ENCODE measurements around the gene CHST2. TPM values are rescaled to one million over a fixed set of nuclear protein-coding genes. Genes with fewer than 3 reads are reported as not detected.

The CHST2 gene
- total and polyA plus RNA-seq, 4 experiments from 2014 or later = 0.71 to 2.9 (median 1.1) TPM

GRCh38 chr3:143123353-143123984 lies 3.9 kb downstream of the CHST2 start:
- peaks cover 19% of the 10 kb centered on the region for H3K4me1 ChIP-seq (ENCODE audit: insufficient read depth, low read length)
- no peak overlapping the region for H3K4me3 ChIP-seq (ENCODE audit: low read length in 2 of 2)
- H3K4me1 Mint-ChIP-seq = peaks cover 13 to 35% (median 19%) of the 10 kb centered on the region in 4 donors
- ChIA-PET POLR2A (ENCODE audit: partially characterized antibody) (no interaction called here), CTCF (ENCODE audit: partially characterized antibody) (interaction anchor here (1.5 kb wide), 1 partner anchor 11 kb away, joined by 4 read pairs; no protein-coding TSS in a partner anchor)
- H3K9me3 ChIP-seq (ENCODE audit: control insufficient read depth in 1 of 2, low read length in 2 of 2) = no peaks in the 10 kb centered on the region
- H3K27me3 ChIP-seq (ENCODE audit: insufficient read depth, low read length) = no peaks in the 10 kb centered on the region
- H3K27me3 Mint-ChIP-seq = peaks cover 0 to 14% of the 10 kb centered on the region in 2 donors
- H3K4me3 Mint-ChIP-seq = peak overlapping the region in 4 of 8 donors; percentile 2 to 46 (median 26)
- no peak overlapping the region for H3K27ac ChIP-seq (ENCODE audit: low read depth, low read length)
- H3K9me3 Mint-ChIP-seq = peaks cover 0 to 2% (median 0%) of the 10 kb centered on the region in 8 donors
- H3K36me3 ChIP-seq (ENCODE audit: insufficient read depth, low read length) = no peaks in the 10 kb centered on the region
- no peak for DNase-seq
- H3K27ac Mint-ChIP-seq = no peak overlapping the region
- H3K36me3 Mint-ChIP-seq = peaks cover 0 to 3% of the 10 kb centered on the region in 2 donors
- intact Hi-C loops (cut with micrococcal nuclease) = no loop called here

- Mint-ChIP-seq H3K4me1 (peaks cover 10 to 28% (median 14%) of the 10 kb centered on the region in 4 donors), H3K9me3 (peaks cover 0 to 3% (median 0%) of the 10 kb centered on the region in 8 donors), H3K27me3 (peaks cover 0 to 12% of the 10 kb centered on the region in 2 donors), H3K36me3 (no peaks in the 10 kb centered on the region), H3K27ac (peak overlapping the region in 1 of 7 donors; percentile 0), H3K4me3 (no peak overlapping the region)
- H3K4me1 ChIP-seq (ENCODE audit: insufficient read depth, low read length) = peaks cover 15% of the 10 kb centered on the region
- POLR2A ChIA-PET (ENCODE audit: partially characterized antibody) = no interaction called here
- H3K9me3 ChIP-seq (ENCODE audit: control insufficient read depth in 1 of 2, low read length in 2 of 2) = no peaks in the 10 kb centered on the region
- H3K27ac ChIP-seq (ENCODE audit: low read depth, low read length) = no peak overlapping the region
- H3K4me3 ChIP-seq (ENCODE audit: low read length in 2 of 2) = no peak overlapping the region
- no peaks in the 10 kb centered on the region for H3K27me3 ChIP-seq (ENCODE audit: insufficient read depth, low read length)
- intact Hi-C loops (cut with micrococcal nuclease) = no loop called here
- no peaks in the 10 kb centered on the region for H3K36me3 ChIP-seq (ENCODE audit: insufficient read depth, low read length)
- CTCF ChIA-PET (ENCODE audit: partially characterized antibody) = interaction anchor here (1.5 kb wide), 1 partner anchor 9 kb away, joined by 4 read pairs; no protein-coding TSS in a partner anchor
- no peak for DNase-seq
Observed at GRCh38 chr3:143124601-143125520, 5.3 kb downstream of the CHST2 start.

GRCh38 chr3:143127801-143128200 lies 8.2 kb downstream of the CHST2 start:
- intact Hi-C loops (cut with micrococcal nuclease) = no loop called here
- Mint-ChIP-seq H3K4me3 (no peak overlapping the region), H3K4me1 (peaks cover 6 to 12% (median 9%) of the 10 kb centered on the region in 4 donors), H3K27ac (no peak overlapping the region), H3K36me3 (no peaks in the 10 kb centered on the region), H3K9me3 (peaks cover 0 to 3% (median 0%) of the 10 kb centered on the region in 8 donors), H3K27me3 (peaks cover 0 to 9% of the 10 kb centered on the region in 2 donors)
- CTCF ChIA-PET (ENCODE audit: partially characterized antibody) = no interaction called here
- H3K4me3 ChIP-seq (ENCODE audit: low read length in 2 of 2) = no peak overlapping the region
- POLR2A ChIA-PET (ENCODE audit: partially characterized antibody) = no interaction called here
- no peak for DNase-seq
- no peaks in the 10 kb centered on the region for H3K9me3 ChIP-seq (ENCODE audit: control insufficient read depth in 1 of 2, low read length in 2 of 2)
- H3K27ac ChIP-seq (ENCODE audit: low read depth, low read length) = no peak overlapping the region
- no peaks in the 10 kb centered on the region for H3K27me3 ChIP-seq (ENCODE audit: insufficient read depth, low read length)
- H3K4me1 ChIP-seq (ENCODE audit: insufficient read depth, low read length) = peaks cover 8% of the 10 kb centered on the region
- H3K36me3 ChIP-seq (ENCODE audit: insufficient read depth, low read length) = no peaks in the 10 kb centered on the region

- intact Hi-C loops (cut with micrococcal nuclease) = no loop called here
- Mint-ChIP-seq H3K4me3 (no peak overlapping the region), H3K27me3 (peaks cover 0 to 9% of the 10 kb centered on the region in 2 donors), H3K27ac (no peak overlapping the region), H3K9me3 (peaks cover 0 to 3% (median 0%) of the 10 kb centered on the region in 8 donors), H3K36me3 (no peaks in the 10 kb centered on the region), H3K4me1 (peaks cover under 1 to 6% (median 5%) of the 10 kb centered on the region in 4 donors)
- Histone ChIP-seq H3K27ac (ENCODE audit: low read depth, low read length) (no peak overlapping the region), H3K4me1 (ENCODE audit: insufficient read depth, low read length) (peaks cover 6% of the 10 kb centered on the region), H3K4me3 (ENCODE audit: low read length in 2 of 2) (no peak overlapping the region), H3K27me3 (ENCODE audit: insufficient read depth, low read length) (no peaks in the 10 kb centered on the region), H3K36me3 (ENCODE audit: insufficient read depth, low read length) (no peaks in the 10 kb centered on the region), H3K9me3 (ENCODE audit: control insufficient read depth in 1 of 2, low read length in 2 of 2) (no peaks in the 10 kb centered on the region)
- ChIA-PET CTCF (ENCODE audit: partially characterized antibody) (no interaction called here), POLR2A (ENCODE audit: partially characterized antibody) (no interaction called here)
- DNase-seq = no peak
Observed at GRCh38 chr3:143128227-143128955, 8.8 kb downstream of the CHST2 start.

DNA sequence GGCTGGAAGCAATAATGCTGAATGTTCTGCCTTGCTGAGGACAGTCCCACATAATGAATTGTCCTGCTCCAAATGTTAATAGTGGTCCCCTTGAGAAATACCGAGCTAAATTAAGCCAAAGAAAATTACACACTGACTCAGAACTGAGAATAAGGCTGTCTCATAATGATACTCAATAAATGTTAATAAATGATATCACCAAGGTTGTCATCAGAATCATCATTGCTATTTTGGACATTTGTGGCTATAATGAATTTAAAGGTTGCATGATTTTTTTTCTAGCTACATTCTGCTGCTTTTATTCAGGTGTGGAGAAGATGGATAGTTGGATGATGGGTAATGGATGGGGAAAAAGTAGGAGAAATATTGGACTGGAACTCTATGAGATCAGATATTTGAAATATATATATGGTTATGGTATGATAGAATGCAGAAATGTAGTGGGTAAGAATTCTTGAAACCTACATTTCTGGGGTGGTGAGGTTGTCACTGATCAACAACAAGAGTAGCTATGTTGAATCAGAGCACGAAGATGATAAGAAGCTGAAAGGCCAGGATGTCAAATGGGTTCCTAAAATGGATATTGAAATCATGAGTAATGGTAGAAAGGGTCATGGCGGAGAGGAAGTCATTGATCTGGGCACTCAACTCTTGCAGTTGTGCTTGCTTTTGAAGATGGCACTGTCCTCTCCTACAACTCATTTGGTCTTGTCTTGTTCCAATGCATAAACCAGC lies 12.8 kb downstream of the CHST2 start:
- ChIA-PET POLR2A (ENCODE audit: partially characterized antibody) (no interaction called here), CTCF (ENCODE audit: partially characterized antibody) (no interaction called here)
- Histone ChIP-seq H3K27ac (ENCODE audit: low read depth, low read length) (no peak overlapping the region), H3K36me3 (ENCODE audit: insufficient read depth, low read length) (no peaks in the 10 kb centered on the region), H3K4me3 (ENCODE audit: low read length in 2 of 2) (no peak overlapping the region), H3K4me1 (ENCODE audit: insufficient read depth, low read length) (no peaks in the 10 kb centered on the region), H3K27me3 (ENCODE audit: insufficient read depth, low read length) (no peaks in the 10 kb centered on the region), H3K9me3 (ENCODE audit: control insufficient read depth in 1 of 2, low read length in 2 of 2) (no peaks in the 10 kb centered on the region)
- peaks cover 0 to 2% (median 0%) of the 10 kb centered on the region in 8 donors for H3K9me3 Mint-ChIP-seq
- intact Hi-C loops (cut with micrococcal nuclease) = no loop called here
- DNase-seq = no peak
- no peak overlapping the region for H3K4me3 Mint-ChIP-seq
- H3K4me1 Mint-ChIP-seq = no peaks in the 10 kb centered on the region
- H3K27me3 Mint-ChIP-seq = no peaks in the 10 kb centered on the region
- H3K36me3 Mint-ChIP-seq = no peaks in the 10 kb centered on the region
- H3K27ac Mint-ChIP-seq = no peak overlapping the region

DNA sequence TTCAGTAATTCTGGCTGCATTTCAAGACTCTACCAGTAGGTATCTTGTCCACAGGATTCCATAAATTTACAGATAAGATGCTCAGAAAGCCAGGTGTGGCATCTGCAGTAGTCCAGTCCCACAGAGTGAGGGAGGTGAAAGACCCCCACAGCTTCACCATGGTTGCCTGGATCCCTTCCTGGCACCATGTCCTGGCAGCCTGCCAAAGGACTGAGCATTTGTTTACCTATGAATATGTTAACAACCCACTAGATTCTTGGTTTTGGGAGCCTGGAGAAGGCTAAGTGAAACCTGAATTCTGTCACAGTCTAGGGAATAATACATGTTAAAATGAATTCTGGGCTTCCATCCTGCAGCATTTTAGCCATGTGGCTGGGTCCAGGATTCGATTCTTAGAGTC lies 14.9 kb downstream of the CHST2 start:
- Histone ChIP-seq H3K27me3 (ENCODE audit: insufficient read depth, low read length) (no peaks in the 10 kb centered on the region), H3K9me3 (ENCODE audit: control insufficient read depth in 1 of 2, low read length in 2 of 2) (no peaks in the 10 kb centered on the region), H3K4me3 (ENCODE audit: low read length in 2 of 2) (no peak overlapping the region), H3K36me3 (ENCODE audit: insufficient read depth, low read length) (no peaks in the 10 kb centered on the region), H3K27ac (ENCODE audit: low read depth, low read length) (no peak overlapping the region), H3K4me1 (ENCODE audit: insufficient read depth, low read length) (no peaks in the 10 kb centered on the region)
- H3K9me3 Mint-ChIP-seq = peaks cover 0 to 2% (median 0%) of the 10 kb centered on the region in 8 donors
- CTCF ChIA-PET (ENCODE audit: partially characterized antibody) = interaction anchor here (1.9 kb wide), 1 partner anchor 10 kb away, joined by 4 read pairs; no protein-coding TSS in a partner anchor
- DNase-seq = no peak
- no peak overlapping the region for H3K4me3 Mint-ChIP-seq
- no peaks in the 10 kb centered on the region for H3K27me3 Mint-ChIP-seq
- POLR2A ChIA-PET (ENCODE audit: partially characterized antibody) = no interaction called here
- H3K27ac Mint-ChIP-seq = no peak overlapping the region
- intact Hi-C loops (cut with micrococcal nuclease) = no loop called here
- no peaks in the 10 kb centered on the region for H3K4me1 Mint-ChIP-seq
- no peaks in the 10 kb centered on the region for H3K36me3 Mint-ChIP-seq
